ENCODE data around the gene BGN. TPM values are rescaled to one million over a fixed set of nuclear protein-coding genes. Genes with fewer than 3 reads are reported as not detected.

Gene BGN
- total RNA-seq, 1 experiment from 2014 or later, result 2.9 TPM

GRCh38 chrX:153468008-153468580 is 26.7 kb upstream of the BGN start:
- Histone ChIP-seq H3K27me3 (ENCODE audit: control insufficient read depth, insufficient read depth, low read length) (no peaks in the 10 kb centered on the region), H3K9me3 (ENCODE audit: control insufficient read depth, insufficient read depth, low read depth, low read length) (no peaks in the 10 kb centered on the region), H3K4me3 (ENCODE audit: low read depth in 2 of 2, low read length in 2 of 2) (no peak overlapping the region), H3K4me1 (ENCODE audit: control insufficient read depth, insufficient read depth, low read length) (no peaks in the 10 kb centered on the region), H3K36me3 (ENCODE audit: control insufficient read depth, insufficient read depth, low read length) (no peaks in the 10 kb centered on the region), H3K27ac (ENCODE audit: low read length) (no peak overlapping the region)
- CTCF ChIA-PET, result no interaction called here
- POLR2A ChIA-PET, result no interaction called here
- TF ChIP-seq REST (IDR thresholded peaks at IDR 0.05; ENCODE audit: insufficient read depth in 1 of 2, low read depth in 2 of 2, low read length in 1 of 2) (no peak), TCF7L2 (IDR thresholded peaks at IDR 0.05; ENCODE audit: low read depth, low read length) (no peak), POLR2AphosphoS5 (IDR thresholded peaks at IDR 0.05; ENCODE audit: low read depth, low read length) (no peak)
- in situ Hi-C loops (cut with HindIII; ENCODE audit: low pct_unique_long_range_greater_than_20kb, low sequenced_read_pairs) (no loop called here), intact Hi-C loops (cut with micrococcal nuclease; ENCODE audit: unreplicated experiment) (no loop called here)
- ATAC-seq (no peak), DNase-seq (ENCODE audit: low read depth, low spot score) (no peak)
- no TSS peak for BruUV-seq (replicated peaks)

- ChIA-PET POLR2A (no interaction called here), CTCF (interaction anchor here (0.9 to 1.2 kb wide), 2 partner anchors 9 to 36 kb away, joined by 4 to 12 read pairs; no protein-coding TSS in a partner anchor)
- H3K27me3 ChIP-seq (ENCODE audit: control insufficient read depth, insufficient read depth, low read length), result no peaks in the 10 kb centered on the region
- intact Hi-C loops (cut with micrococcal nuclease; ENCODE audit: unreplicated experiment) (no loop called here), in situ Hi-C loops (cut with HindIII; ENCODE audit: low pct_unique_long_range_greater_than_20kb, low sequenced_read_pairs) (no loop called here)
- H3K4me3 ChIP-seq (ENCODE audit: low read depth in 2 of 2, low read length in 2 of 2), result peak overlapping the region; percentile 75 to 95
- peak; percentile 54 for ATAC-seq
- H3K9me3 ChIP-seq (ENCODE audit: control insufficient read depth, insufficient read depth, low read depth, low read length), result no peaks in the 10 kb centered on the region
- H3K36me3 ChIP-seq (ENCODE audit: control insufficient read depth, insufficient read depth, low read length), result no peaks in the 10 kb centered on the region
- BruUV-seq (replicated peaks), result no TSS peak
- peak overlapping the region; percentile 81 for H3K27ac ChIP-seq (ENCODE audit: low read length)
- no peak for DNase-seq (ENCODE audit: low read depth, low spot score)
- H3K4me1 ChIP-seq (ENCODE audit: control insufficient read depth, insufficient read depth, low read length), result no peaks in the 10 kb centered on the region
- TF ChIP-seq CTCF (IDR thresholded peaks at IDR 0.05) (no peak), POLR2AphosphoS5 (IDR thresholded peaks at IDR 0.05; ENCODE audit: low read depth, low read length) (no peak), SIN3A (IDR thresholded peaks at IDR 0.05; ENCODE audit: borderline replicate concordance, insufficient read depth, low read depth, low read length) (peak; percentile 93; the same call in 1 of the 2 replicates), TCF7L2 (IDR thresholded peaks at IDR 0.05; ENCODE audit: low read depth, low read length) (no peak), REST (IDR thresholded peaks at IDR 0.05; ENCODE audit: insufficient read depth in 1 of 2, low read depth in 2 of 2, low read length in 1 of 2) (peak in 1 of 2 experiments; percentile 83; a peak in 2 of 4 replicates)
These were observed 24.9 kb upstream of the BGN start for GRCh38 chrX:153469811-153470410.

Data from Panc1 (cell line).